SK-N-SH (cell line): ENCODE results near the gene CASZ1.

Experiments
- EP300 ChIP-seq, 2 experiments: IDR thresholded peaks; 2 replicates each; pipeline versions ENCODE4 v1.4.0 to v1.6.1; 2012; ENCODE audit warnings: borderline replicate concordance in 1 of 2, low read depth in 1 of 2, low read length in 1 of 2
- EZH2phosphoT487 ChIP-seq: fragments of 200-600 bp; sonication (generic); IDR thresholded peaks from 2 replicates; pipeline ENCODE4 v1.6.1; 2017; ENCODE audit warnings: low read depth, mixed run types, mild to moderate bottlenecking, antibody characterized with exemption, moderate library complexity, borderline replicate concordance
- GATA2 ChIP-seq: sonication (generic); formaldehyde crosslinking; IDR thresholded peaks from 2 replicates; pipeline ENCODE4 v1.5.0; 2020; ENCODE audit warnings: mild to moderate bottlenecking, missing genetic modification reagents
- POLR2AphosphoS5 ChIP-seq: IDR thresholded peaks from 2 replicates; pipeline ENCODE4 v1.6.1; 2012; ENCODE audit warnings: low read depth, low read length
- RAD21 ChIP-seq: IDR thresholded peaks from 2 replicates; pipeline ENCODE4 v1.6.1; 2012; ENCODE audit warnings: mild to moderate bottlenecking, low read length
- SIN3A ChIP-seq: IDR thresholded peaks from 2 replicates; pipeline ENCODE4 v1.6.1; 2012; ENCODE audit warnings: low read depth, mild to moderate bottlenecking, low read length, moderate library complexity, borderline replicate concordance
- TF ChIP-seq, protein P1 (sequence below): fragments of 200-600 bp; sonication (generic); IDR thresholded peaks from 2 replicates; pipeline ENCODE4 v1.6.1; 2017; ENCODE audit warnings: antibody characterized with exemption, mild to moderate bottlenecking, moderate library complexity
- TF ChIP-seq, protein P2 (sequence below): fragments of 150-350 bp; IDR thresholded peaks from 2 replicates; pipeline ENCODE4 v1.6.1; 2017; ENCODE audit warnings: antibody characterized with exemption, low read length, low read depth, borderline replicate concordance

DNA sequence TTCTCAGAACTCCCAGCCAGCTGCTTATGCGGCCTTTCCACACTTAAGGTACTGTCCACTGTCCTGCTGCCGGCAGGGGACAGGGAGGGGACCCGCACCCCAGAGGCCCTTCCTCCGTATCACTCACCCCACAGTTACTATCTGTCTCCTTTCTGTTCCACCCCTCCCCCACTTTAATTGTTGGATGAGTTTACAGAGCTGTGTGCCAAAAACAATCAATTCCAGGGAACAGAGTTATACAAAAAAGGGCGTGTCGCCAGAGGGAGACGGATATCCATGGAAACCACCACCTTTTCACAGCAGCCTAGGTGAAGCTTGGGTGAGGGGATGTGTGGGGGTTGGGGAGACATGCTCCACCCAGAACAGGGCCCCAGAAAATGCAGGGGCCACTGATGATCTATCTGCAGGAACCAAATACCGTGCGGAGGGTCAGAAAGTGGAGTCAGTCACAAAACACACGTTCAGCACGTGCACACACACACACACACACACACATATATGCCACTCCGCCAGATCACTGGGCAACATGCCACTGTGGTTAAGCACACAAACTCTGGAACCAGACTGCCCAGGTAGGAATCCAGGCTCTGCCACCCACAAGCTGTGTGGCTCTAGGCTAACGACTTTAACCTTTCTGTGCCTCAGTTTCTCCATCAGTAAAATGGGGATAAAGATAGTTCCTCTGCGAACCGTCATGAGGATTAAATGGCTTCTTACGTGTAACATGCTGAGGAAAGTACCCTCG is 30.5 kb downstream of the CASZ1 start:
- TF ChIP-seq, protein P1, sequence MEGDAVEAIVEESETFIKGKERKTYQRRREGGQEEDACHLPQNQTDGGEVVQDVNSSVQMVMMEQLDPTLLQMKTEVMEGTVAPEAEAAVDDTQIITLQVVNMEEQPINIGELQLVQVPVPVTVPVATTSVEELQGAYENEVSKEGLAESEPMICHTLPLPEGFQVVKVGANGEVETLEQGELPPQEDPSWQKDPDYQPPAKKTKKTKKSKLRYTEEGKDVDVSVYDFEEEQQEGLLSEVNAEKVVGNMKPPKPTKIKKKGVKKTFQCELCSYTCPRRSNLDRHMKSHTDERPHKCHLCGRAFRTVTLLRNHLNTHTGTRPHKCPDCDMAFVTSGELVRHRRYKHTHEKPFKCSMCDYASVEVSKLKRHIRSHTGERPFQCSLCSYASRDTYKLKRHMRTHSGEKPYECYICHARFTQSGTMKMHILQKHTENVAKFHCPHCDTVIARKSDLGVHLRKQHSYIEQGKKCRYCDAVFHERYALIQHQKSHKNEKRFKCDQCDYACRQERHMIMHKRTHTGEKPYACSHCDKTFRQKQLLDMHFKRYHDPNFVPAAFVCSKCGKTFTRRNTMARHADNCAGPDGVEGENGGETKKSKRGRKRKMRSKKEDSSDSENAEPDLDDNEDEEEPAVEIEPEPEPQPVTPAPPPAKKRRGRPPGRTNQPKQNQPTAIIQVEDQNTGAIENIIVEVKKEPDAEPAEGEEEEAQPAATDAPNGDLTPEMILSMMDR = no peak
- TF ChIP-seq POLR2AphosphoS5 (no peak), EZH2phosphoT487 (no peak), RAD21 (no peak), GATA2 (no peak), EP300 (IDR thresholded peaks at IDR 0.05; ENCODE audit: borderline replicate concordance in 1 of 2, low read depth in 1 of 2, low read length in 1 of 2) (no peak), SIN3A (no peak)
- TF ChIP-seq, protein P2, sequence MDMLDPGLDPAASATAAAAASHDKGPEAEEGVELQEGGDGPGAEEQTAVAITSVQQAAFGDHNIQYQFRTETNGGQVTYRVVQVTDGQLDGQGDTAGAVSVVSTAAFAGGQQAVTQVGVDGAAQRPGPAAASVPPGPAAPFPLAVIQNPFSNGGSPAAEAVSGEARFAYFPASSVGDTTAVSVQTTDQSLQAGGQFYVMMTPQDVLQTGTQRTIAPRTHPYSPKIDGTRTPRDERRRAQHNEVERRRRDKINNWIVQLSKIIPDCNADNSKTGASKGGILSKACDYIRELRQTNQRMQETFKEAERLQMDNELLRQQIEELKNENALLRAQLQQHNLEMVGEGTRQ = no peak
